NCI-H2081 (cell line): ENCODE data around the gene NCAPD2.
"Not testable (repeated sequence)": the region's sequence is repeated elsewhere in the genome, so short reads cannot be mapped to it uniquely, and the experiment has no call there.

Experiments
- DNase-seq, 2 experiments: peaks; one replicate each; lab custom pipeline; 2025; lab: John Stamatoyannopoulos, UW

The NCAPD2 gene

GRCh38 chr12:6492838-6493496 is 935 bp upstream of the NCAPD2 start, which contains the start of gene MRPL51:
MRPL51 (minus strand) TSS chr12:6493262; CDS start chr12:6493136, 126 bp downstream.
- DNase-seq: peak; percentile 94 to 96

DNA sequence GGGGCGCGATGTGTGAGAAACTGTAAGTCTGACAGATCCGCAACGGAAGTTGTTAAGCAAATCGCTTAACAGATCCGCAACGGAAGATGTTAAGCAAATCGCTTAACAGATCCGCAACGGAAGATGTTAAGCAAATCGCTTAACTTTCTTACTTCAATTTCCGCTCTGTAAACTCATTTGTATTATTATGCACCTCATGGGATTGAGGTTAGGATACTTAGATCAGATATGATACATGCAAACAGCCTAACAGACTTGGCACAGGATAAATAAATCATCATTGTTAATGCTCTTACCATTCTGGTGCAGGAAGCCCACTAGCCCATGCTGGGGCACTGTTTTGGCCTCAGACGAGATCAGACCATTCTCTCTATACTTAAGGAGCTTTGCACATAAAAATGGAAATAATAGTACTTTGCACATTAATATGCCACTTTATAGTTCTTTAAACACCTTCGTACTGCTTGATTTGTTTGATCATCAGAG is 399 bp downstream of the NCAPD2 start:
- peak in 1 of 2 experiments; percentile 56 for DNase-seq

DNA sequence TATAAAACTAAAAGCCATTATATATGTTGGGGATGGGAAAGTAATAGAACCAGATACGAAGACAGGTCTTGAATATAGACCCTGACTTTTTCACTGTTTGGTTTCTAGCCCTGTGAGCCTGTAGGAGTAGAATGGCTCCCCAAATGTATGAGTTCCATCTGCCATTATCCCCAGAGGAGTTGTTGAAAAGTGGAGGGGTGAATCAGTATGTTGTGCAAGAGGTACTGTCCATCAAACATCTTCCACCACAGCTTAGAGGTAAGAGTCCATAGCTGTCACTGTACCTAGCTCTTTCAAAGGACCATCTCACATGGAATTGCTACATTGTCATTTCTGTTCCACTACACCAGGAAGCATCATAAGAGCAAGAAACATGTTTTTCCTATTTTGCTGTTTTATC is 1.1 kb downstream of the NCAPD2 start:
- no peak for DNase-seq

DNA sequence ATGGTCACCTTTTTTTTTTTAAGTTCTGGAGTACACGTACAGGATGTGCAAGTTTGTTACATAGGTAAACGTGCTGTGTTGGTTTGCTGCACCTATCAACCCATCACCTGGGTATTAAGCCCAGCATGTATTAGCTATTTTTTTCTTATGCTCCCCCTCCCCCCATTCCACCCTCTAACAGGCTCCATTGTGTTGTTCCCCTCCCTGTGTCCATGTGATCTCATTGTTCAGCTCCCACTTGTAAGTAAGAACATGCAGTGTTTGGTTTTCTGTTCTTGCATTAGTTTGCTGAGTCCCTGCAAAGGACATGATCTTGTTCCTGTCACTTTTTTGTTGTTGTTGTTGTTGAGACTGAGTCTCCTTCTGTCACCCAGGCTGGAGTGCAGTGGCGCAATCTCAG is 3.4 kb downstream of the NCAPD2 start:
- not testable (repeated sequence) for DNase-seq

DNA sequence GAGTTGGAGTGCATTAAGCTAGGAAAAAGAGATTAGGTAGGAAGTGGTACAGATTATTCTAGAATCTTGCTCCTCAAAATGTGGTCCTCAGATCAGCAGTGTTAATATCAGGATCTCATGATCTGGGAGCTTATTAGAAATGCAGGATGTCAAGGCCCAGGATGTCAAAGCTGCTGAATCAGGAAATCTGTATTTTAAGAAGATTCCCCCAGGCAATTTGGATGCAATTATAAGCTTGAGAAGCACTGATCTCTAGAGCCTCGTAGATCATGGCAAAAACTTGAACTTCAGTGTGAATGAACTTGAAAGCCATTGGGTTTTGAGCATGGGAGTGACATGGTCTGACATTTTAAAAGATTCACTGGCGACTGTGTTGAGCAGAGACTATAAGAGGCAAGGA is 6.6 kb downstream of the NCAPD2 start:
- DNase-seq: no peak

- DNase-seq: no peak
Measured at GRCh38 chr12:6507102-6507998, 13.4 kb downstream of the NCAPD2 start.

GRCh38 chr12:6508087-6508486 is 14.2 kb downstream of the NCAPD2 start:
- no peak for DNase-seq

DNA sequence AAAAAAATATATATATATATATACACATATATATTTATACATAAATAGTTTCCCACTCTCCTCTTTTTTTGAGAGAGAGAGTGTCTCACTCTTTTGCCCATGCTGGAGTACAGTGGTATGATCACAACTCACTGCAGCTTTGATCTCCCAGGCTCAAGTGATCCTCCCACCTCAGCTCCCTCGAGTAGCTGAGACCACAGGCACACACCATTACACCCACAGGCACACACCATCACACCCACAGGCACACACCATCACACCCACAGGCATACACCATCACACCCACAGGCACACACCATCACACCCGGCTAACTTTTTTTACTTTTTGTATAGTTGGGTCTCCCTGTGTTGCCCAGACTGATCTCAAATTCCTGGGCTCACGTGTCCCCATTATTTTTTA is 26.3 kb downstream of the NCAPD2 start:
- no peak for DNase-seq

- DNase-seq: no peak
Measured at GRCh38 chr12:6522193-6522592, 28.3 kb downstream of the NCAPD2 start.

GRCh38 chr12:6523708-6524107 is 29.8 kb downstream of the NCAPD2 start:
- no peak for DNase-seq

DNA sequence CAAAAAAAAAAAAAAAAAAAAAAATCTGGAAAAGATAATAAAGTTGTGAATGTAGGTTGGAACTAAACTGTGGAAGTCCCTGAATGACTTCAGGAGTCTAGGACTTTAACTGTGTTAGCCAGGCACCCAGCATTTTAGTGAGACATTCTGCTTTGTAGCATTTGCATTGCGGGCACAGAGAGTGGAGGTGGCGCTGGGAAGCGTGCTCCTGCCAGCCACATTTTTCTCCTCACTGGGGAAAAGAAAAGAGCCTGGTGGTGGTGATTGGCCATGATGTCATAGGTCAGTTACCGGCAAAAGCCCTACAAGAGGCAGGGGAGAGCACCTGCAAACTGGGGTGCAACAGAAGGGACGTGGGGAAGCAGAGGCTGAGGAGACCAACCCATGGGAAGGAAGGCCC is 30.7 kb downstream of the NCAPD2 start:
- no peak for DNase-seq

GRCh38 chr12:6526201-6526600 is 32.3 kb downstream of the NCAPD2 start:
- no peak for DNase-seq

DNA sequence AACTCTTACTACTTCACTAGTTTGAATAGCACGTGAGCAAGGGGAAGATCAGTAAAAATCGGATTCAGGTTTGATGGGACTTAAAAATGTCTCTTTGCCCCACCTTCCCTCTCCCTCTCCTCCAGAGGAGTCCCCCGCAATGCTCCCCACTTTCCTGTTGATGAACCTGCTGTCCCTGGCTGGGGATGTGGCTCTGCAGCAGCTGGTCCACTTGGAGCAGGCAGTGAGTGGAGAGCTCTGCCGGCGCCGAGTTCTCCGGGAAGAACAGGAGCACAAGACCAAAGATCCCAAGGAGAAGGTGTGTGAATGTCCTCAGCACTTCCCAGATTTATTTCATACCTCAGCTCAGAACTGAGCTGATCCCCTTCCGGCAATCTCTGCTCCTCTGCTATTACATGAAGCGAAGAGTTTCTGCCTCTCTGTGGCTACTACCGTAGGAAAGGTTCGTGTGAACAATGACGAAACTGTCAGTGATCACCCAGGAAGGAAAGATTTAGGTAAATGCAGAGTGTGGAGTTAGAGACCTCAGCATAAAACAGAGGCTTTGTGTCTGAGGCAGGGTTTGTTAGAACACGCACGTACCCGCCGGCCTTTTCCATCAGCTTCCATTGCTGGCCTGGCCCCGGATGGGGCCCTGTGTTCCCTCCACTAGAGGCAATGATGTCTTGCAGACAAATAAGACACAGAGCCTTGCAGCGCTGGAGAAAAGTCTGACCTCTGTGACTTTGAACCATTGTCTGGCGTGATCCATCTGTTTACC is 33.0 kb downstream of the NCAPD2 start:
- no peak for DNase-seq

DNA sequence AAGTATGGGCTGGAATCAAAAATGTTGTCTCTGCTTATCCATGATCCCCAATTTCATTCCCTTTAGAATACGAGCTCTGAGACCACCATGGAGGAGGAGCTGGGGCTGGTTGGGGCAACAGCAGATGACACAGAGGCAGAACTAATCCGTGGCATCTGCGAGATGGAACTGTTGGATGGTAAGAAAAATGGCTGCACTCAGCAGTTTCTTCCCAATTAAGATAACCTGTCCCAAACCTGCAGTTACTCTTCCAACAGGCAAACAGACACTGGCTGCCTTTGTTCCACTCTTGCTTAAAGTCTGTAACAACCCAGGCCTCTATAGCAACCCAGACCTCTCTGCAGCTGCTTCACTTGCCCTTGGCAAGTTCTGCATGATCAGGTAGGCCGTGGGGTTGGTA is 33.8 kb downstream of the NCAPD2 start:
- DNase-seq: no peak

GRCh38 chr12:6528539-6529235 is 34.8 kb downstream of the NCAPD2 start:
- no peak for DNase-seq

DNA sequence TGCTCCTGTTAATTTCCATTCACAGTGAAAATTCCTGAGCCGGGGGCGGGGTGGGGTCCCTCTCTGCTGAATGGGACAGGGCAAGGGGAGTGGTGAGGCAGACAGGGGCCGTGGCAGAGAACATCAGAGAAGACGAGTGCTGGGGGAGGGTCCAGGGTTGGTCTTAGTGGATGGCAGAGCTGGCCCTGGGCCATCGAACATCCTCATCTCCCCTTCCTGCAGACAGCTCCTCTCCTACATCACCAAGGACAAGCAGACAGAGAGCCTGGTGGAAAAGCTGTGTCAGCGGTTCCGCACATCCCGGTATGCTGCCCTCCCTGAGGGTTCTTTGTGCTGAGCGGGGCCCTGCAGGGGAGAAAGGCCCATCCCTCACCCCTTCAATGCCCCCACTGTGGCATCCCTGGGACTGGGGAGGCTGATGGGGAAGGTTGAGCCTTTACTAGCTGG is 35.4 kb downstream of the NCAPD2 start:
- DNase-seq: no peak

DNA sequence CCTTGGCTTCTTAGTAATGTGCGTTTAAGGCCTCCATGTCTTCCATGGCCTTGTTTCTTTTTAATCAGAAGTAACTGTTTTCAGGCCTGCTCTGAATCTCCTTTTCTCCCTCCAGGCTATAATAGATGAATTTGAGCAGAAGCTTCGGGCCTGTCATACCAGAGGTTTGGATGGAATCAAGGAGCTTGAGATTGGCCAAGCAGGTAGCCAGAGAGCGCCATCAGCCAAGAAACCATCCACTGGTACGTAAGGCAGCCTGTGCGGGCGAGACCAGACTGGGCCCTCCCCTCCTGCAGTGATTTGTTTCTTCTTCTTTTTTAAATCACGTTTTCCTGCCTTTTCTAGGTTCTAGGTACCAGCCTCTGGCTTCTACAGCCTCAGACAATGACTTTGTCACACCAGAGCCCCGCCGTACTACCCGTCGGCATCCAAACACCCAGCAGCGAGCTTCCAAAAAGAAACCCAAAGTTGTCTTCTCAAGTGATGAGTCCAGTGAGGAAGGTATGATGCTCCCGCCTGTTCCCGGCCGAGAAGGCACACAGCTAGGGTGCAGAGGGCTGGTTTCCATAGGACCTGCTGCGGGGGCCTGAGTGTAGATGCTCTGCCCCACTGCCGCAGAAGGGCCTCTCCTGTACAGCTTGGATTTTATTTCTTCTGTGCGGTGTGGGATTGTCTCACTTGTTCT is 36.8 kb downstream of the NCAPD2 start:
- DNase-seq: no peak

DNA sequence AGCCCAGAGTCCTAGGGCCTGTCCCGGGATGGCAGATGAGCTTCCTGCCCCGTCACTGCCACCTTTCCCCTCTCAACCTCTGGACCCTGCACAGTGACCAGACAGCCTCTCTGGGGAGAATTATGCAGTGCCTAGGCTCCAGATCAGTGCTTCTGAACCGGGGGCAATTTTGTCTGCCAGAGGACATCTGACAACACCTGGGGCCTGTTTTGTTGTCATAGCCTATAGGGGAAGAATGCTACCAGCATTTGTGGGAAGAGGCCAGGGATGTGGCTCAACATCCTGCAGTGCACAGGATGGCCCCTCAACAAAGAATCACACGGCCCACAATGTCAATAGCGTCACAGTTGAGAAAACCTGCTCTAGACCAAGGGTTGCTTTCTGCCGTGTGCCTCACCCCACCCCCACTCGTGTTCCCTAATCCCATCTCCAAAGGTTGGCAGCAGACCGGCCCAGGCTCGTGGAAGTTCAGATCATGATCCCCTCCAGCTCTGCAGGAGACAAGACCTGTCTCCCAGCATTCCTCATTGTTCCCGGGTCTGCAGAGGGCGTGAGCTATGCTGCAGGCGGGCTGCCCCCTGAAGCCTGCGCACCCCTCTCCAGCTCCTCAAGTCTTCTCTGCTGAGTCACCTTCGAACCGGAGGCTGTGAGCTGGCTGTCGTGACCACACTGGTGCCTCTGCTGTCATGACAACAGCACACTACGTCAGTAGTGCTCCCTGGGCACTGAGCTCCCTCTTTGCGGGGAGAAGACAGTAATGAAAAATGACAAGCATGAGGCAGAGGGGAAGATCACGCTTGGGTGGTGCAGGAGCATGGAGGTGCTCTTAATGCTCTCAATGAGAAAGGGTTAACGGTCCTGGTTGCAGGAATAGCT is 38.4 kb downstream of the NCAPD2 start:
- DNase-seq: peak; percentile 40 to 67

GRCh38 chr12:6532927-6533652 is 39.2 kb downstream of the NCAPD2 start:
- peak; percentile 69 to 81 for DNase-seq

DNA sequence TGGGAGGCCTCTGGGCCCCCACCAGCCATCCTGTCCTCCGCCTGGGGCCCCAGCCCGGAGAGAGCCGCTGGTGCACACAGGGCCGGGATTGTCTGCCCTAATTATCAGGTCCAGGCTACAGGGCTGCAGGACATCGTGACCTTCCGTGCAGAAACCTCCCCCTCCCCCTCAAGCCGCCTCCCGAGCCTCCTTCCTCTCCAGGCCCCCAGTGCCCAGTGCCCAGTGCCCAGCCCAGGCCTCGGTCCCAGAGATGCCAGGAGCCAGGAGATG is 39.7 kb downstream of the NCAPD2 start:
- DNase-seq: no peak
